ENCODE measurements around the gene SLC4A3. TPM values are rescaled to one million over a fixed set of nuclear protein-coding genes. Genes with fewer than 3 reads are reported as not detected.

SLC4A3 gene
- polyA plus RNA-seq, 1 of the 3 experiments (the other 2 are of a cell fraction), result 12.3 TPM

DNA sequence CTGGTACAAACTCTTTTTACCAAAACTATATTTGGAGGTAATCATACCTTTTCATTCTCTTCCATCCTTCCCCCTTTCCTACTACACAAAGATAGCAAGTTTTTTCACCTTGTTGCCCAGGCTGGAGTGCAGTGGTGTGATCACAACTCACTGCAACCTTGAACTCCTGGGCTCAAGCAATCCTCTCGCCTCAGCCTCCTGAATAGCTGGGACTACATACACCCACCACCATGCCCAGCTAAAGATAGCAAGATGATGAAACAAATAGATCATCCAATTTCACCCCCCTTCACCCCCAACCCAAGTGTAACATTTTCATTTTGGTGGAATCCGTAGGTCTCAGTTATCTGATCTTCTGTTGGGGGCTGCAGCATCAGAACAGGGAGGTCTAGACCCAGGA lies 34.3 kb upstream of the SLC4A3 start:
- CTCF ChIA-PET, result interaction anchor here (0.9 to 2.4 kb wide), 3 partner anchors 18 to 63 kb away, joined by 3 to 14 read pairs (median 3); no protein-coding TSS in a partner anchor
- Histone ChIP-seq H3K36me3 (replicated peaks in 1 of 2; ENCODE audit: control insufficient read depth in 1 of 2, insufficient read depth in 2 of 2, low read length in 1 of 2) (no peaks in the 10 kb centered on the region), H3K27ac (ENCODE audit: low read depth in 2 of 2, low read length in 1 of 2) (no peak overlapping the region), H3K9me3 (no peaks in the 10 kb centered on the region), H3K79me2 (ENCODE audit: insufficient read depth) (0 out of 2 replicates have a peak, but pooled peaks cover under 1% of the 10 kb centered on the region), H3K27me3 (ENCODE audit: insufficient read depth) (no peaks in the 10 kb centered on the region), H3F3A (replicated peaks; ENCODE audit: insufficient read depth) (peaks cover 8% of the 10 kb centered on the region), H2AFZ (ENCODE audit: low read depth) (no peak overlapping the region), H3K9ac (no peak overlapping the region), H3K4me3 (ENCODE audit: low read depth in 2 of 2, low read length in 1 of 2) (no peak overlapping the region), H3K4me1 (ENCODE audit: control insufficient read depth in 1 of 2, insufficient read depth in 2 of 2, low read depth in 1 of 2, low read length in 1 of 2) (peaks cover 0 to 4% of the 10 kb centered on the region in 2 experiments; a peak in 1 of 4 replicates), H4K20me1 (ENCODE audit: insufficient read depth) (no peaks in the 10 kb centered on the region), H3K9me2 (no peaks in the 10 kb centered on the region), H3K4me2 (no peak overlapping the region)
- WGBS (ENCODE audit: low lambda C conversion rate), result 67% methylated on average over 2 of the region's 2 CpGs
- POLR2A ChIA-PET, result no interaction called here
- TF ChIP-seq RFX5 (IDR thresholded peaks at IDR 0.05; ENCODE audit: low read length), result no peak
- TF ChIP-seq TEAD4 (IDR thresholded peaks at IDR 0.05; ENCODE audit: borderline replicate concordance, insufficient read depth), result no peak
- TF ChIP-seq IRF3 (IDR thresholded peaks at IDR 0.05; ENCODE audit: low read depth, low read length), result no peak
- no peak for TF ChIP-seq MXI1 (IDR thresholded peaks at IDR 0.05; ENCODE audit: low read depth, low read length)
- no peak for TF ChIP-seq NRF1 (IDR thresholded peaks at IDR 0.05; ENCODE audit: low read depth, low read length)
- no peak for DNase-seq

- 0 out of 2 replicates have a peak, but pooled peaks have one; percentile 7 for TF ChIP-seq NFIC (IDR thresholded peaks at IDR 0.05; ENCODE audit: borderline replicate concordance)
- TF ChIP-seq YY1 (IDR thresholded peaks at IDR 0.05; ENCODE audit: low read depth), result no peak
- no peak overlapping the region for H3K4me3 ChIP-seq (ENCODE audit: low read depth in 2 of 2, low read length in 1 of 2)
- no peak overlapping the region for H3K4me2 ChIP-seq
- H3K9me3 ChIP-seq, result no peaks in the 10 kb centered on the region
- WGBS (ENCODE audit: low lambda C conversion rate), result 74% methylated on average over 3 of the region's 3 CpGs
- H3K9ac ChIP-seq, result no peak overlapping the region
- POLR2A ChIA-PET, result interaction anchor here (2.3 to 3.9 kb wide), 2 partner anchors 24 to 35 kb away, joined by 9 to 56 read pairs; partner anchors contain the start of genes INHA and OBSL1
- CTCF ChIA-PET, result interaction anchor here (0.7 to 4.9 kb wide), 10 partner anchors 35 to 74 kb away, joined by 3 to 37 read pairs (median 3); partner anchors contain the start of genes CHPF and TMEM198
- peaks cover 0 to 4% of the 10 kb centered on the region in 2 experiments; a peak in 2 of 4 replicates for H3K4me1 ChIP-seq (ENCODE audit: control insufficient read depth in 1 of 2, insufficient read depth in 2 of 2, low read depth in 1 of 2, low read length in 1 of 2)
- peaks cover 16% of the 10 kb centered on the region; the same call in 1 of the 2 replicates for H3K79me2 ChIP-seq (ENCODE audit: insufficient read depth)
- no peak overlapping the region for H2AFZ ChIP-seq (ENCODE audit: low read depth)
- H3K27ac ChIP-seq (ENCODE audit: low read depth in 2 of 2, low read length in 1 of 2), result no peak overlapping the region; a peak in 1 of 4 replicates
- H3K36me3 ChIP-seq (replicated peaks in 1 of 2; ENCODE audit: control insufficient read depth in 1 of 2, insufficient read depth in 2 of 2, low read length in 1 of 2), result no peaks in the 10 kb centered on the region
- no peak for DNase-seq
- H3F3A ChIP-seq (replicated peaks; ENCODE audit: insufficient read depth), result peaks cover 8% of the 10 kb centered on the region
- no peaks in the 10 kb centered on the region for H4K20me1 ChIP-seq (ENCODE audit: insufficient read depth)
- H3K9me2 ChIP-seq, result no peaks in the 10 kb centered on the region
- H3K27me3 ChIP-seq (ENCODE audit: insufficient read depth), result no peaks in the 10 kb centered on the region
These were observed 32.2 kb upstream of the SLC4A3 start for GRCh38 chr2:219595256-219595655.

DNA sequence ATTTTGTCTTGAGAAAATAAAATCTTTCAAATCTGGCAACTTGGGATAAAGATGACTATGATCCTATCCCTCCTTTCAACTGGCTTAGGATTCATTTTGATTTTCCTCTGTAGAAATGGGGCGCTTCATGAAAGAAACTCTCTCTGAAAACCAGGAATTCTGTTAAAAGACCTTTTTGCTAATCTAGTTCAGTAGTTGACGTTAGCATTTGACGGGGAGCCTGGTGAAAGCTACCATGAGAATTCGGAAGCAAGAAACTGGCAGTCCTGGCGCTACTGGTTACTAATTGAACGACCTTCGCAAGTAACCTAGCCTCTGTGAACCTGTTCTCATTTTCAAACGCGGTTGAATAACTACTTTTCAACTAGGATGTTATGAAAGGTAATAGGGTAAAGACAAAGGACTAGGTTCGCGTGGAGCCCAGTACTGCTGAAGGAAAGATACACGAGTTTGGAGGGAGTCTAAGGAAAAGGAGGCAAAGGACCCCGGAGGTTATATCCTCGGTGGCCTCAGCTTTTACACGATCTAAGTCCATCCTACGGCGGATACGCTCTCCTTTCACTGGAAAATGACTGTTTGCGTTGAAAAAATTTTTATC lies 30.4 kb upstream of the SLC4A3 start:
- 8% methylated on average over 19 of the region's 19 CpGs for WGBS (ENCODE audit: low lambda C conversion rate)
- DNase-seq, result peak; percentile 51

More for the DNA sequence above, 30.4 kb upstream of the SLC4A3 start:
- H3K4me3 ChIP-seq (ENCODE audit: low read depth in 2 of 2, low read length in 1 of 2), result peak overlapping the region; percentile 71 to 73
- peaks cover 8% of the 10 kb centered on the region for H3F3A ChIP-seq (replicated peaks; ENCODE audit: insufficient read depth)
- no peaks in the 10 kb centered on the region for H3K9me3 ChIP-seq
- H3K4me2 ChIP-seq, result peak overlapping the region; percentile 95
- peak overlapping the region; percentile 80 to 95 for H3K27ac ChIP-seq (ENCODE audit: low read depth in 2 of 2, low read length in 1 of 2)
- TF ChIP-seq TAF1 (IDR thresholded peaks at IDR 0.05; ENCODE audit: borderline replicate concordance, low read depth, low read length) (0 out of 2 replicates have a peak, but pooled peaks have one; percentile 7), NFIC (IDR thresholded peaks at IDR 0.05; ENCODE audit: borderline replicate concordance) (no peak), ELF1 (IDR thresholded peaks at IDR 0.05) (no peak), MXI1 (IDR thresholded peaks at IDR 0.05; ENCODE audit: low read depth, low read length) (no peak), RFX5 (IDR thresholded peaks at IDR 0.05; ENCODE audit: low read length) (no peak), SIN3A (IDR thresholded peaks at IDR 0.05; ENCODE audit: borderline replicate concordance, low read depth, low read length) (no peak)
- TF ChIP-seq, protein P1, sequence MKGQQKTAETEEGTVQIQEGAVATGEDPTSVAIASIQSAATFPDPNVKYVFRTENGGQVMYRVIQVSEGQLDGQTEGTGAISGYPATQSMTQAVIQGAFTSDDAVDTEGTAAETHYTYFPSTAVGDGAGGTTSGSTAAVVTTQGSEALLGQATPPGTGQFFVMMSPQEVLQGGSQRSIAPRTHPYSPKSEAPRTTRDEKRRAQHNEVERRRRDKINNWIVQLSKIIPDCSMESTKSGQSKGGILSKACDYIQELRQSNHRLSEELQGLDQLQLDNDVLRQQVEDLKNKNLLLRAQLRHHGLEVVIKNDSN (IDR thresholded peaks at IDR 0.05; ENCODE audit: borderline replicate concordance, low read depth), result no peak
- ChIA-PET POLR2A (interaction anchor here (0.7 to 3.9 kb wide), 10 partner anchors 20 to 89 kb away, joined by 3 to 56 read pairs (median 9); partner anchors contain the start of genes CHPF, INHA, OBSL1 and SLC4A3), CTCF (interaction anchor here (0.6 to 4.9 kb wide), 16 partner anchors 19 to 209 kb away, joined by 3 to 37 read pairs (median 5); partner anchors contain the start of genes CHPF, DNPEP, INHA and OBSL1)
- peaks cover 2 to 6% of the 10 kb centered on the region in 2 experiments for H3K36me3 ChIP-seq (replicated peaks in 1 of 2; ENCODE audit: control insufficient read depth in 1 of 2, insufficient read depth in 2 of 2, low read length in 1 of 2)
- peaks cover 16% of the 10 kb centered on the region; the same call in 1 of the 2 replicates for H3K79me2 ChIP-seq (ENCODE audit: insufficient read depth)
- no peaks in the 10 kb centered on the region for H3K27me3 ChIP-seq (ENCODE audit: insufficient read depth)
- peak overlapping the region; percentile 75 for H3K9ac ChIP-seq
- no peaks in the 10 kb centered on the region for H3K9me2 ChIP-seq
- peak overlapping the region; percentile 75 for H2AFZ ChIP-seq (ENCODE audit: low read depth)
- H3K4me1 ChIP-seq (ENCODE audit: control insufficient read depth in 1 of 2, insufficient read depth in 2 of 2, low read depth in 1 of 2, low read length in 1 of 2), result peaks cover 0 to 4% of the 10 kb centered on the region in 2 experiments; a peak in 2 of 4 replicates
- H4K20me1 ChIP-seq (ENCODE audit: insufficient read depth), result no peaks in the 10 kb centered on the region
